Glomerular visceral epithelial cell (primary cell): Measurements from ENCODE around the gene ATP23.

ENCODE experiments used
- DNase-seq: peaks from one replicate; pipeline ENCODE4 v3.0.0-alpha.2; 2016; ENCODE audit errors: extremely low spot score

ATP23 gene

GRCh38 chr12:57908511-57908910 lies 32.9 kb upstream of the ATP23 start:
- DNase-seq = no peak

GRCh38 chr12:57909056-57909455 lies 32.3 kb upstream of the ATP23 start:
- DNase-seq = no peak

DNA sequence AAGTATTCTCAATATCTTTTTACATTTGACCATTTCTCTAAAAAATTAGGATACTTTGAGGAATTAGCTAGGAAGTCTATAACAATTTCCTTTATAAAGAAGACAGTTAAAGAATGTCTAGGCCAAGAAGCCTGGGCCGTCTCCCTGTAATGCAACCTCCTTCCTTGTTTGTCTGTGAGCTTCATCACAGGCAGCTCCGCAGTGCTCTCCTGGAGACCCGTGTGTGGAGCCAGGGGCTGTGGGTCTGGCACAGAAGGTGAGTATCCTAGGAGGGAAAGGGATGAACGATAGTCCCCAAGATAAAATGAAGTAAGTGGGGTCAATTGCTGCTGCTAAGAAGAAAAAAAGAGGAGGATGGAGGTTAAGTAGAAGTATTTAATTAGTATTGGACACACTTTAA lies 31.8 kb upstream of the ATP23 start:
- DNase-seq = no peak

DNA sequence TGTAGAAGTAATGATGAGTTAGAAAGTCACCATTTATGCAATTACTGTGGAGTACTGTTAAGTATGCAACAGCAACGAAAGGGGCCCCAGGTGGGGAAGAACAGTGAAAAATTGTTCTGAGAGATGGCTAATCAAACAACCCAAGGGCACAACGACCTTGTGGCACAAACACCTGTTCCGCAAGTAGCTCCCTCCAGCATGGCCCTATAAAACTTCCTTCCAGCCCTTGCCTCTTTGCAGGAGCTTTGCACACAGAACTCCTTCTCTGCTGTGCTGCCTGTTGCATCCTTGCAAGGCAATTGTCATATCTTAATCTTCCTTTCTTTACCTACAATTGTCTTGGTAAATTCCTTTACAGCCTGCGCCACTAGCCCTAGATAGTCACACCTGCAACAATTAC lies 23.2 kb upstream of the ATP23 start:
- no peak for DNase-seq

- no peak for DNase-seq
These were observed 14.3 kb upstream of the ATP23 start for GRCh38 chr12:57927086-57927485.

- DNase-seq = no peak
These were observed 12.1 kb upstream of the ATP23 start for GRCh38 chr12:57929092-57929830.

DNA sequence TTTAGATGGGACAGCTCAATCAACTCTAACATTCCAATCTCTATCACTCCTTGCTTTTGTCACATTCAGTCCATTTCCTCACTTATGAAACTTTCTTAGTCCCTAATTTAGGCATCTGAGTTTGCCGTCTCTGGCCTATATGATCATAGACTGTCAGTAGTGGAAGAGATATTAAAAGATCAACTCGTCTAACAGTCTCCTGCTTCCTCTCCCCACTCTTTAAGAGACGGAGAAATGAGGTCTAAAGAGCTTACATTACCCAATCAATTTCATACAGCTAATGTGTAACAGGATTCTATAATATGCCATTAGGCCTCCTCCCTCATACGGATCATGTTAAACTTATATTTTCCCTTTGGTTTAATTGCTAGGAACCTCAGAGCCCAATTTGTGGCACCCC lies 6.5 kb upstream of the ATP23 start:
- DNase-seq = no peak

DNA sequence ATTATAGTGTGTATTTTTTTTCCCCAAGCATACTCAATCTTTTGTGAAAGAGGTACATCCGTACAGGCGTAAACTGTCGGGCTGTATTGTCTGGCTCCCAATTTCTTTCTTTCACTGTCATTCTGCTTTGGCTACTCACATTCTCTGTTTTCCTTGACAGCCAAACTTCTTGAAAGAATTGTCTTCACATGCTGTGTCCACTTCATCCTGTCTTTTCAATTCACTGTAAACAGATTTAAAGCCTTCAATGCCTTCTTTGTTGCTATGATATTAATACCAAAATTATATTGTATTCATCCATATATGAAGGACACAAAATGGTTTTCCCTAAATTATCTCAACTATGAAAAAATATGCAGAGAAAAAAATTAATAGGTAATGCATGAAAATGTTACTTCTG lies 6.0 kb upstream of the ATP23 start:
- DNase-seq = no peak

GRCh38 chr12:57935839-57936512 lies 5.4 kb upstream of the ATP23 start:
- DNase-seq = peak; percentile 93

DNA sequence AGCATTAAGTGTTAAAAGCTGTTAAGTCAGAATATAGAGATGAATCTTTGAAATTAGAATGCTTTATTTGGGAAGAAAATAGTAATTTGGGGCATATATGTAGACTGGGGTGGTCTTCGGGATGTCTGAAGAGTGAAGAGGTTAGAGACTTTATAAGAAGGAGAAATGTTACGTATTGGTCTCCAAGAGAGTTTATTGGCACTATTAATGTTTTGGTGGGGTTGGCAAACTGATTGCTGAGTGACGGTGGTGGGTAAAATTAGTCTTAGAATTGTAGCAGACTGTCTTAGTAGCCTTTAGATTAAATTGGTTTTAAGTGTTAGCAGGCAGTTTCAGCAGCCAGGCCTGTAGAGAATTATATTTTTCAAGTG lies 4.9 kb upstream of the ATP23 start:
- DNase-seq = no peak

- DNase-seq = no peak
These were observed 2.1 kb upstream of the ATP23 start for GRCh38 chr12:57939291-57939690.

GRCh38 chr12:57940052-57940914 lies 1.1 kb upstream of the ATP23 start:
- no peak for DNase-seq

DNA sequence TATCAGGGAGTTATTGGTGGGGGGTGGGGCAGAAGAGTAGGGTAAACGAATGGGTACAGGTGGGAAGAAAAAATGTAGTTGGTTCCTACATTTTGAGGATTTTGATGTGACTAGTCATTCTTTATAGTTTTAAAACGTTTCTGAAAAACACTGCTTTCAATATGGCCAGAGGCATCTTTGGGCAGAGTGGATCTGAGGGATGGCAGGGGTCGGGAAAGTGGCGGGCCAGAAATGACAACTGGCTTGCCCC lies 527 bp upstream of the ATP23 start:
- DNase-seq = no peak

GRCh38 chr12:57943438-57944080 lies 2.2 kb downstream of the ATP23 start:
- no peak for DNase-seq

DNA sequence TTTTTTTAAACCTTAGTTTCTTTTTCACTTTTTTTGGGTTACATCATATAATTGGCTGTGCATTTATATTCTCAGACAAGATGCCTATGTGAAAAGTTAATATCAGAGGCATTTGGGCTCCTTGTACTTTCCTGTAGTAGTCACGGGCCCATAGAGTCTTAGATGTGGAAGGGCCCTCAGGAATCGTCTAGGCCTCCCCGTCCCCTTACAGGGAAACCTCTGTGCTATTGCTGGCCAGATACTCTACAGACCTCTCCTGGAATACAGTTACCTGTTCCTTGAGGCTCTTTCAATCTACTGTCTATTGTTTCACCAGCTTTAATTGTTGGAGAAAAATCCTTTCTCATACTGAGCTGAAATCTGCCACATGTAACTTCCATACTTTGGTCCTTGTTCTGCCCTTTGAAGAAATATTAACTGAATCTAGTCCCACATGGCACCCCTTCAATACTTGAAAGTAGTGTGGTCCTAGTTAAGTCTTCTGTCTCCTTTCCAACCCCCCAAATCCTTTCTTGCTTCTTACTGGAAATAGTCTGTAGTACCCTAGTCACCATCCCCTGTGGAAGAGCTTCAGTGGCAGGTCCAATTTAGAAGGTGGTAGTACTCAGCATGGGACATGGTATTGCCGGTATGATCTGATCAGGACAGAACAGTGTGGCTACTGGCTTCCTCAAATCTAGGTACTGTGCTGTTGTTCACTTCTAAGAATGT lies 3.1 kb downstream of the ATP23 start:
- no peak for DNase-seq

DNA sequence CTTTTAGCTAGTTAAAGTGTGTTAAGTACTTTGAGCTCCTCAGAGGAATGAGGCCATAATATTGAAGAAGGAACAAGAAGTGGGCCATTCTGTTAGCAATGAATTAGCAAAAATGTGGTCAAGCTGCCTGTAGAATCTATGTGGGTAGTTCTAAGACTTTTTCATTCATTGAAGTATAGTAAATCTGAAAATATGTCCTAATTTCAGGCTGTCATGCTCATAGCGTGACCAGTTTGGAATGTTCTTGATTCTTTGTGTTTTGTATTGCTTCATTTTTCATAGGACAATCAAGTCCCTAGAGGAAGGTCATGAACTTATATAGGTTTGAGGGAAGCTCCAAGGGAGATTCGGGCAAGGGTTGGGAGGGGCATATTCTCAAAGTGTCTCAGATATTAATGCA lies 11.4 kb downstream of the ATP23 start:
- no peak for DNase-seq

DNA sequence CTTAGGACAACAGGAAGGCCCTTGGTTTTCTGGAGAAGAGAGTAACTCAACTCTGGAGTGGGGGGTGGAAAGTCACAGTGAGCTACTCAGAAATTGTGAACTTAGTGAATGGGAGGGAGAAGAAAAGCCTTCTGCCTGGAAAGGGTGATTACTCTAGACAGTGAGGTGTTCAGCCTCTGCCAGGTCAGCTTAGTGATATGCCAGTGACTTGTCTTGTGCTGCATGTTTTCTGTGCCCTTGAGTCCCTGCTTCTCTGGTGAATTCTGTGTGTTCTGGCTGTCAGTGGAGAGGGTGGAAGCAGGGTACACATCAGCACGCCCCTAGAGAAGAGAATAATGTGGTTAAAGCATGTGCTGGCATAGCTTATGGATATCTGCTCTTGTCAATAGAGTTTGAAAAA lies 13.4 kb downstream of the ATP23 start:
- DNase-seq = no peak

- no peak for DNase-seq
These were observed 16.8 kb downstream of the ATP23 start for GRCh38 chr12:57958061-57958657.

DNA sequence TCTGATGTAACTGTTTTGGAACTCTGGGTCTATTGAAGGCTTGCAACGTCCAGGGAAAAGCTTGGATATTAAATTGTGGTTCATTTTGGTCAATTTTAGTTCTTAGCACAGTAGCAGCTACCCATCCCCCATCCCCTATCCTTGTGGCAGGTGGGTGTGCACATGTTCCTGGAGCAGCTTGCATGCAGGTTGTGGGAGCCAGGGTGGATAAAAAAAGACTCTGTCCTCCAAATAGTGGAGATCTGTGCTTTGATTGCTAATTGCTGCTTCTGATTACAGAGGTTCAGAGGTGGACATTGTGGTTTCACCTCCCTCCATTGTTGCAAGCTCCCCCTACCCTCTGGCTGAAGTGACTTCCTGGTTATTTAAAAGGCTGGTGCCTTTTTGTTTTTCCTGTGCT lies 23.1 kb downstream of the ATP23 start:
- DNase-seq = no peak

GRCh38 chr12:57965766-57966165 lies 24.4 kb downstream of the ATP23 start:
- no peak for DNase-seq

DNA sequence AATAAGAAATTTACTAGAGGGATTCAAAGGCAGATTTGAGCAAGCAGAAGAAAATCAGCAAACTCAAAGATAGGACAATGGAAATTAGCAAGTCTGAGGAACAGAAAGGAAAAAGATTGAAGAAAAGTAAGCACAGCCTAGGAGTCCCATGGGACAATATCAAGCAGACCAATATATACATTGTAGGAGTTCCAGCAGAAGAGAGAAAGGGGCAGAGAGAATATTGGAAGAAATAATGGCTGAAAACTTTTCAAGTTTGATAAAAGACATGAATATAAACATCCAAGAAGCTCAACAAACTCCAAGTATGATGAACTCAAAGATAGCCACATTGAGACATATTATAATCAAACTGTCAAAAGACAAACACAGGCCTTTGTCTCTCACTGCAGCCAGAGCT lies 25.2 kb downstream of the ATP23 start:
- DNase-seq = no peak
